Smooth muscle cell (in vitro differentiated cells): ENCODE results near the gene RHOC. TPM values are rescaled to one million over a fixed set of nuclear protein-coding genes. Genes with fewer than 3 reads are reported as not detected.
"Not testable (repeated sequence)": the region's sequence is repeated elsewhere in the genome, so short reads cannot be mapped to it uniquely, and the experiment has no call there.

Experiments
- DNase-seq: peaks from one replicate; lab custom pipeline; 2025; ENCODE audit not compliant: unreplicated experiment; lab: John Stamatoyannopoulos, UW
- H2AFZ ChIP-seq: fragments of 200-600 bp; sonication (generic); 2 replicates; pipeline ENCODE4 v1.6.0; 2016; ENCODE audit warnings: antibody characterized with exemption, low read depth, mild to moderate bottlenecking
- H3F3A ChIP-seq: fragments of 200-600 bp; sonication (generic); 2 replicates; pipeline ENCODE4 v1.6.0; 2017; ENCODE audit warnings: antibody characterized with exemption, low read depth
- H3K27ac ChIP-seq: fragments of 200-600 bp; sonication (generic); 2 replicates; pipeline ENCODE4 v1.5.1; 2016; ENCODE audit warnings: low read depth, mild to moderate bottlenecking
- H3K27me3 ChIP-seq: fragments of 200-600 bp; sonication (generic); 2 replicates; pipeline ENCODE4 v1.6.1; 2016; ENCODE audit warnings: low read depth, mild to moderate bottlenecking
- H3K36me3 ChIP-seq: fragments of 200-600 bp; sonication (generic); 2 replicates; pipeline ENCODE4 v1.5.1; 2016; ENCODE audit warnings: low read depth
- H3K4me1 ChIP-seq: fragments of 200-600 bp; sonication (generic); 2 replicates; pipeline ENCODE4 v1.5.1; 2016; ENCODE audit warnings: low read depth
- H3K4me2 ChIP-seq: fragments of 200-600 bp; sonication (generic); 2 replicates; pipeline ENCODE4 v1.6.0; 2016; ENCODE audit warnings: mild to moderate bottlenecking
- H3K4me3 ChIP-seq: fragments of 200-600 bp; sonication (generic); 2 replicates; pipeline ENCODE4 v1.5.1; 2016; ENCODE audit warnings: mild to moderate bottlenecking
- H3K79me2 ChIP-seq: fragments of 200-600 bp; sonication (generic); 2 replicates; pipeline ENCODE4 v1.6.0; 2016; ENCODE audit warnings: low read depth, mild to moderate bottlenecking
- H3K9ac ChIP-seq: fragments of 200-600 bp; sonication (generic); 2 replicates; pipeline ENCODE4 v1.6.0; 2016; ENCODE audit warnings: low read depth
- H3K9me3 ChIP-seq: fragments of 200-600 bp; sonication (generic); replicated peaks from 2 replicates; pipeline ENCODE4 v1.5.1; 2016; ENCODE audit warnings: low read depth
- H4K20me1 ChIP-seq: fragments of 200-600 bp; sonication (generic); 2 replicates; pipeline ENCODE4 v1.6.0; 2016; ENCODE audit warnings: low read depth
- CTCF ChIP-seq: fragments of 200-600 bp; sonication (generic); IDR thresholded peaks from 2 replicates; pipeline ENCODE4 v1.5.1; 2017; ENCODE audit warnings: borderline replicate concordance, mild to moderate bottlenecking, antibody characterized with exemption; ENCODE audit not compliant: insufficient read depth, poor library complexity, severe bottlenecking
- WGBS: methylation state at CpG from one replicate; pipeline ENCODE4 v1.1.7; 2016; ENCODE audit warnings: low lambda C conversion rate; 5-methylcytosine and 5-hydroxymethylcytosine counted together
- polyA plus RNA-seq: library from polyadenylated mRNA; unstranded; fragments of >200 nt; fragmentation: Nextera tagmentation; extraction: Ambion mirVana; gene quantifications from 2 replicates; pipeline ENCODE4 v1.2.1, GENCODE V29; 2016
- total RNA-seq: library from RNA; depleted of rRNA; stranded (reverse); fragments of >200 nt; gene quantifications from 2 replicates; pipeline ENCODE4 v1.2.3, GENCODE V29; 2014

RHOC gene
- total and polyA plus RNA-seq, 2 experiments from 2014 or later, result 303 to 518 TPM

GRCh38 chr1:112721966-112722524, 15.1 kb upstream of the RHOC start:
- Histone ChIP-seq H4K20me1 (no peaks in the 10 kb centered on the region), H3K79me2 (no peaks in the 10 kb centered on the region), H2AFZ (no peak overlapping the region), H3K9me3 (no peaks in the 10 kb centered on the region), H3K4me3 (no peak overlapping the region), H3K4me1 (peaks cover 16% of the 10 kb centered on the region), H3K27ac (no peak overlapping the region), H3K4me2 (peak overlapping the region; percentile 79), H3K27me3 (peaks cover 6% of the 10 kb centered on the region), H3K9ac (no peak overlapping the region), H3F3A (no peaks in the 10 kb centered on the region), H3K36me3 (no peaks in the 10 kb centered on the region)
- no peak for TF ChIP-seq CTCF
- 82% methylated on average over 10 of the region's 10 CpGs for WGBS
- no peak for DNase-seq

- H3K27me3 ChIP-seq, H3K79me2 ChIP-seq, H3F3A ChIP-seq, DNase-seq, H3K4me3 ChIP-seq, H3K9ac ChIP-seq, H3K9me3 ChIP-seq, H3K36me3 ChIP-seq, H4K20me1 ChIP-seq, H2AFZ ChIP-seq, H3K4me2 ChIP-seq, H3K27ac ChIP-seq: not testable (repeated sequence)
- H3K4me1 ChIP-seq, result peaks cover 16% of the 10 kb centered on the region
- 78% methylated on average over 2 of the region's 2 CpGs for WGBS
Measured at GRCh38 chr1:112721294-112721693, 14.4 kb upstream of the RHOC start.

- Histone ChIP-seq H3K4me2 (no peak overlapping the region), H3K4me1 (peaks cover 20% of the 10 kb centered on the region), H3K36me3 (no peaks in the 10 kb centered on the region), H3K4me3 (no peak overlapping the region), H3F3A (no peaks in the 10 kb centered on the region), H4K20me1 (no peaks in the 10 kb centered on the region), H3K79me2 (no peaks in the 10 kb centered on the region), H3K27me3 (peaks cover 6% of the 10 kb centered on the region), H3K9ac (no peak overlapping the region), H2AFZ (no peak overlapping the region), H3K27ac (no peak overlapping the region), H3K9me3 (no peaks in the 10 kb centered on the region)
- TF ChIP-seq CTCF, result no peak
- DNase-seq, result no peak
- WGBS, result 77% methylated on average over 3 of the region's 3 CpGs
Measured at GRCh38 chr1:112720800-112721199, 13.9 kb upstream of the RHOC start.

GRCh38 chr1:112719706-112720105, 12.8 kb upstream of the RHOC start:
- WGBS, result 90% methylated on average over 2 of the region's 2 CpGs
- H4K20me1 ChIP-seq, result no peaks in the 10 kb centered on the region
- no peaks in the 10 kb centered on the region for H3K36me3 ChIP-seq
- no peak for TF ChIP-seq CTCF
- peaks cover 22% of the 10 kb centered on the region for H3K4me1 ChIP-seq
- H3K9me3 ChIP-seq, result no peaks in the 10 kb centered on the region
- no peak overlapping the region for H3K4me3 ChIP-seq
- DNase-seq, result no peak
- no peak overlapping the region for H3K9ac ChIP-seq
- no peaks in the 10 kb centered on the region for H3F3A ChIP-seq
- no peak overlapping the region for H3K27ac ChIP-seq
- H3K27me3 ChIP-seq, result peaks cover 6% of the 10 kb centered on the region
- H3K79me2 ChIP-seq, result no peaks in the 10 kb centered on the region
- no peak overlapping the region for H2AFZ ChIP-seq
- no peak overlapping the region for H3K4me2 ChIP-seq
